ENCODE results near the gene RAMACL.

The RAMACL gene

DNA sequence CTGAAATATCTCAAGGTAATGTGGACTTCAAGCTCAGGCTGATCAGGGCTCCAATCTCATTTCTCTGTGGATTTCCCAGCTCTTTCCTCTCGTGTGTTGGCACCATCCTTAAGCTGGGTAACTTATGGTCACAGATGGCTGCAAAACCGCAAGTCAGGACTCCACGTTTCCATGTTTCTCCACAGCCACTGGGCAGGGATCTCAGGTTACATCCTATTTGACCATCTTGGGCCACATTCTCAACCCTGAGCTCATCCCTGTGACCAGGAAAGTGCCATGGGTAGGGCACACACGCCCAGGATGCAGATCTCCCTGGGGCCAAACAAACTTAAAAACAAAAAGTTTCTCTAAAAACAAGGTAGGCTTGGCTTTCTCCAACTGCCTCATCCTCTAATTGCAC, 25.2 kb upstream of the RAMACL start:
- ChIA-PET POLR2A (interaction anchor here (0.6 kb wide), 1 partner anchor 54 kb away, joined by 3 read pairs; no protein-coding TSS in a partner anchor), CTCF (interaction anchor here (1.1 to 3.1 kb wide), 3 partner anchors 8 to 27 kb away, joined by 4 to 13 read pairs (median 12); no protein-coding TSS in a partner anchor)
- WGBS (ENCODE audit: insufficient coverage), result 92% methylated on average over 3 of the region's 4 CpGs

DNA sequence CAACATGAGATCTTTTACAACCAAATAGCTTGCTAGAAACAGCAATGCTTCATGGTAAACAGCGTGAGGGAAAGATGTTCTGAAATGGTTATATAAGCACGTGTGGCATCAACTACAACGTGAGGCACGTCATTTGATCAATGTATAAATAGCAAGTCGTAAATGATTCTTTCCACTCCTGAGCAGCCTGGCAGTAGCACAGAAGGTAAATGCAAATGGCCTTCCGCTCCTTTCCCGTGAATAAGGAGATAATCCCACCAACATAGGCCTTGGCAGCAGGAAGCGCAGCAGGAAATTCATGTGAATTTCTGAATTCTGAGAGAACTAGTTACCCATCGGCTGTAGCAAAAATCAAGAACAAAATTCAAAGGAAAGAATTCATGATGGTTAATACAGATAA, 23.6 kb upstream of the RAMACL start:
- ChIA-PET POLR2A (no interaction called here), CTCF (no interaction called here)
- H3K4me1 ChIP-seq (ENCODE audit: control extremely low read depth in 1 of 4, control insufficient read depth in 4 of 4, insufficient read depth in 4 of 4, low read length in 3 of 4), result no peaks in the 10 kb centered on the region
- no peak overlapping the region for H3K4me3 ChIP-seq (ENCODE audit: control insufficient read depth in 1 of 7, extremely low read depth in 1 of 7, insufficient read depth in 4 of 7, low read depth in 2 of 7, low read length in 6 of 7)
- H3K27me3 ChIP-seq (replicated peaks in 2 of 5; ENCODE audit: control insufficient read depth in 4 of 5, insufficient read depth in 5 of 5, low read length in 4 of 5), result peaks cover 0 to 2% (median 0%) of the 10 kb centered on the region in 5 experiments
- H3K36me3 ChIP-seq (ENCODE audit: control insufficient read depth in 4 of 4, insufficient read depth in 4 of 4, low read length in 3 of 4), result no peaks in the 10 kb centered on the region
- DNase-seq, result no peak
- H3K27ac ChIP-seq (ENCODE audit: insufficient read depth in 1 of 2, low read depth in 1 of 2, low read length in 2 of 2, poor library complexity in 1 of 2, severe bottlenecking in 2 of 2), result no peak overlapping the region
- 97% methylated on average over 7 of the region's 9 CpGs for WGBS (ENCODE audit: insufficient coverage)
- H3K9me3 ChIP-seq (ENCODE audit: control extremely low read depth in 1 of 5, control insufficient read depth in 4 of 5, insufficient read depth in 2 of 5, low read depth in 1 of 5, low read length in 4 of 5), result no peaks in the 10 kb centered on the region

More for the DNA sequence above, 25.2 kb upstream of the RAMACL start:
- DNase-seq, result no peak
- no peak overlapping the region for H3K4me3 ChIP-seq (ENCODE audit: control insufficient read depth in 1 of 7, extremely low read depth in 1 of 7, insufficient read depth in 4 of 7, low read depth in 2 of 7, low read length in 6 of 7)
- no peaks in the 10 kb centered on the region for H3K4me1 ChIP-seq (ENCODE audit: control extremely low read depth in 1 of 4, control insufficient read depth in 4 of 4, insufficient read depth in 4 of 4, low read length in 3 of 4)
- H3K27ac ChIP-seq (ENCODE audit: insufficient read depth in 1 of 2, low read depth in 1 of 2, low read length in 2 of 2, poor library complexity in 1 of 2, severe bottlenecking in 2 of 2), result no peak overlapping the region
- H3K9me3 ChIP-seq (ENCODE audit: control extremely low read depth in 1 of 5, control insufficient read depth in 4 of 5, insufficient read depth in 2 of 5, low read depth in 1 of 5, low read length in 4 of 5), result no peaks in the 10 kb centered on the region
- H3K36me3 ChIP-seq (ENCODE audit: control insufficient read depth in 4 of 4, insufficient read depth in 4 of 4, low read length in 3 of 4), result no peaks in the 10 kb centered on the region
- H3K27me3 ChIP-seq (replicated peaks in 2 of 5; ENCODE audit: control insufficient read depth in 4 of 5, insufficient read depth in 5 of 5, low read length in 4 of 5), result peaks cover 0 to 2% (median 0%) of the 10 kb centered on the region in 5 experiments

DNA sequence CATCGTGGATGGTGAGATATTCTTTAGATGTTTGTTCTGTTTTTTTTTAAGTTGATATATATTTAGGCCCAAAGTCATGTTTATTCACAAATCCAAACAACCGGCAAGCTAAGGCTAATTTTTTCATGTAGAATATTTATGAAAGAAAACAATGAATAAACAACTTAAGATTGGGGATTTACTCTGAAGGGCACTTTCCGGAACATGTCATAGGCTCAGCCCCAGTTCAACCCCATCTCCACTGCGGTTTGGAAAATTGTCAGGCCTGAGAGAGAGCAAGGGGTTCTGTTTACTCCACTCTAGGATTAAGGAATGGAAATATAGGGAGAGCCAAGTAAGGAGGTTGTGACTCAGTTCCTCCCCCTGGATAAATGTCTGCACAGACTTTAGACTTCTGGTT, 22.3 kb upstream of the RAMACL start:
- Histone ChIP-seq H3K4me1 (ENCODE audit: control extremely low read depth in 1 of 4, control insufficient read depth in 4 of 4, insufficient read depth in 4 of 4, low read length in 3 of 4) (no peaks in the 10 kb centered on the region), H3K27ac (ENCODE audit: insufficient read depth in 1 of 2, low read depth in 1 of 2, low read length in 2 of 2, poor library complexity in 1 of 2, severe bottlenecking in 2 of 2) (no peak overlapping the region), H3K36me3 (ENCODE audit: control insufficient read depth in 4 of 4, insufficient read depth in 4 of 4, low read length in 3 of 4) (no peaks in the 10 kb centered on the region), H3K27me3 (replicated peaks in 2 of 5; ENCODE audit: control insufficient read depth in 4 of 5, insufficient read depth in 5 of 5, low read length in 4 of 5) (peaks cover 0 to 2% (median 0%) of the 10 kb centered on the region in 5 experiments), H3K9me3 (ENCODE audit: control extremely low read depth in 1 of 5, control insufficient read depth in 4 of 5, insufficient read depth in 2 of 5, low read depth in 1 of 5, low read length in 4 of 5) (no peaks in the 10 kb centered on the region), H3K4me3 (ENCODE audit: control insufficient read depth in 1 of 7, extremely low read depth in 1 of 7, insufficient read depth in 4 of 7, low read depth in 2 of 7, low read length in 6 of 7) (no peak overlapping the region)
- no peak for DNase-seq
- POLR2A ChIA-PET, result no interaction called here
- CTCF ChIA-PET, result no interaction called here
- 100% methylated on average over 1 of the region's 4 CpGs for WGBS (ENCODE audit: insufficient coverage)

DNA sequence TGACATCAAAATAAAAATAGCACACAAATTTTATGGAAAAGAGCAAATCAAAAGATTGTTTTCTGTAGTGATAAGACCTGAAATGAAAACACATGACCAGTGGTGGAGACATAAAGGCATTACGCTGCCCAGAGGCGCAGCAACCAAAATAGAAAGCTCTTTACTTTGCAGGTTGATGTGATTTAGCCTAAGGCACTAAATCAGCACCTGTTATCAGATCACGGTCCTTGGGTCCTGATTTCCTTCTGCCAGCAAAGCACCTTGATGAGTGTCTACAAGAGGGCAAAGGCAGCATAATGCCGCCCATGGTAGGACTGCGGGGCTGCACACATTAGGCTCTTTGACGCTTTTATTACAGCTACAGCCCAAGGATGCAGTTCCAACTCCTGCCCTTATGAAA, 19.3 kb upstream of the RAMACL start:
- Histone ChIP-seq H3K36me3 (ENCODE audit: control insufficient read depth in 4 of 4, insufficient read depth in 4 of 4, low read length in 3 of 4) (no peaks in the 10 kb centered on the region), H3K9me3 (ENCODE audit: control extremely low read depth in 1 of 5, control insufficient read depth in 4 of 5, insufficient read depth in 2 of 5, low read depth in 1 of 5, low read length in 4 of 5) (peaks cover 0 to 10% (median 0%) of the 10 kb centered on the region in 5 experiments), H3K4me3 (ENCODE audit: control insufficient read depth in 1 of 7, extremely low read depth in 1 of 7, insufficient read depth in 4 of 7, low read depth in 2 of 7, low read length in 6 of 7) (no peak overlapping the region), H3K27ac (ENCODE audit: insufficient read depth in 1 of 2, low read depth in 1 of 2, low read length in 2 of 2, poor library complexity in 1 of 2, severe bottlenecking in 2 of 2) (no peak overlapping the region), H3K4me1 (ENCODE audit: control extremely low read depth in 1 of 4, control insufficient read depth in 4 of 4, insufficient read depth in 4 of 4, low read length in 3 of 4) (peaks cover 0 to 3% (median 0%) of the 10 kb centered on the region in 4 experiments), H3K27me3 (replicated peaks in 2 of 5; ENCODE audit: control insufficient read depth in 4 of 5, insufficient read depth in 5 of 5, low read length in 4 of 5) (no peaks in the 10 kb centered on the region)
- WGBS (ENCODE audit: insufficient coverage), result 90% methylated on average over 6 of the region's 6 CpGs
- DNase-seq, result no peak
- ChIA-PET CTCF (no interaction called here), POLR2A (no interaction called here)

DNA sequence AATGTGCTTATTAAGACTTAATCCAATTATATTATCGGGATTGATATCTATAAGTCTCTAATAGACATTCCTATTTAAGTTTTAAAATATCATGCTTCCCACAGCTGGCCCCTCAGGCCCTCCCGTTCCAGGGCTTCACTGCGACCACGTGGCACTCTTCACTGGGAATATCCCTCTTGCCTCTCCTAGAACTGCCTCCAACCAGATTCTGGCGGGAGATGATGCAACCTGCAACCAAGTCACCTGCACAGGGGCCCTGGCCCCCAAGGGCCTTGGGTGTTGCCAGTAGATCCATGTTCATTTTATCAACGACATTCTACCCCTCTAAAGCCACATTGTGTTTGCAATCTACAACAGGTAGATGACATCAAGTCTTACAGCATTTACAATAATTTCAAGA, 18.4 kb upstream of the RAMACL start:
- H3K9me3 ChIP-seq (ENCODE audit: control extremely low read depth in 1 of 5, control insufficient read depth in 4 of 5, insufficient read depth in 2 of 5, low read depth in 1 of 5, low read length in 4 of 5), result peaks cover 0 to 10% (median 0%) of the 10 kb centered on the region in 5 experiments
- POLR2A ChIA-PET, result interaction anchor here (0.7 kb wide), 1 partner anchor 23 kb away, joined by 3 read pairs; the partner anchor contains the start of gene RPS6KA2
- 94% methylated on average over 5 of the region's 6 CpGs for WGBS (ENCODE audit: insufficient coverage)
- no peak for DNase-seq
- H3K27me3 ChIP-seq (replicated peaks in 2 of 5; ENCODE audit: control insufficient read depth in 4 of 5, insufficient read depth in 5 of 5, low read length in 4 of 5), result no peaks in the 10 kb centered on the region
- H3K27ac ChIP-seq (ENCODE audit: insufficient read depth in 1 of 2, low read depth in 1 of 2, low read length in 2 of 2, poor library complexity in 1 of 2, severe bottlenecking in 2 of 2), result no peak overlapping the region
- H3K36me3 ChIP-seq (ENCODE audit: control insufficient read depth in 4 of 4, insufficient read depth in 4 of 4, low read length in 3 of 4), result no peaks in the 10 kb centered on the region
- CTCF ChIA-PET, result no interaction called here
- H3K4me3 ChIP-seq (ENCODE audit: control insufficient read depth in 1 of 7, extremely low read depth in 1 of 7, insufficient read depth in 4 of 7, low read depth in 2 of 7, low read length in 6 of 7), result no peak overlapping the region
- peaks cover 0 to 3% (median 0%) of the 10 kb centered on the region in 4 experiments for H3K4me1 ChIP-seq (ENCODE audit: control extremely low read depth in 1 of 4, control insufficient read depth in 4 of 4, insufficient read depth in 4 of 4, low read length in 3 of 4)

DNA sequence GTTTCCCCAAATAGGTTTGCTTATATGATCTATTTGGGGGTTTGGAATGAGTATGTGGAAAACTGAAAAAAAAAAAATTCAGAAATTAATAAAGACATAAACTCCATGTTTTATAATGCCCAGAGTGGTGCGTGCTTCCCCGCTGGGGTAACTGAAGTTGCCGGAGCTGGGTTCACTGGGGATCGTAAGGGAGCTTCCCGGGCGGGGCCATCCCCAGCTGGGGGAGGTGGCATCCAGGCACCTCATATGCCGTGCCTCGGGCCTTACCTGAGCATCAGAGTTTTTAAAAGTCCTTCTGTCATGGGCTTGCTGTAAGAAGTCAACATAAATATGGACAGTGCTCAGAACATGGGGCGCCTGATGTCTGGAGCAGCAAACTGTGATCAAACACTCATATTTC, 17.9 kb upstream of the RAMACL start:
- 99% methylated on average over 6 of the region's 9 CpGs for WGBS (ENCODE audit: insufficient coverage)
- no peak for DNase-seq
- Histone ChIP-seq H3K27ac (ENCODE audit: insufficient read depth in 1 of 2, low read depth in 1 of 2, low read length in 2 of 2, poor library complexity in 1 of 2, severe bottlenecking in 2 of 2) (no peak overlapping the region), H3K36me3 (ENCODE audit: control insufficient read depth in 4 of 4, insufficient read depth in 4 of 4, low read length in 3 of 4) (no peaks in the 10 kb centered on the region), H3K4me1 (ENCODE audit: control extremely low read depth in 1 of 4, control insufficient read depth in 4 of 4, insufficient read depth in 4 of 4, low read length in 3 of 4) (peaks cover 0 to 7% (median 2%) of the 10 kb centered on the region in 4 experiments), H3K27me3 (replicated peaks in 2 of 5; ENCODE audit: control insufficient read depth in 4 of 5, insufficient read depth in 5 of 5, low read length in 4 of 5) (no peaks in the 10 kb centered on the region), H3K4me3 (ENCODE audit: control insufficient read depth in 1 of 7, extremely low read depth in 1 of 7, insufficient read depth in 4 of 7, low read depth in 2 of 7, low read length in 6 of 7) (no peak overlapping the region), H3K9me3 (ENCODE audit: control extremely low read depth in 1 of 5, control insufficient read depth in 4 of 5, insufficient read depth in 2 of 5, low read depth in 1 of 5, low read length in 4 of 5) (peaks cover 0 to 10% (median 0%) of the 10 kb centered on the region in 5 experiments)
- ChIA-PET POLR2A (no interaction called here), CTCF (interaction anchor here (2.5 kb wide), 1 partner anchor 8 kb away, joined by 13 read pairs; no protein-coding TSS in a partner anchor)

- Histone ChIP-seq H3K9me3 (ENCODE audit: control extremely low read depth in 1 of 5, control insufficient read depth in 4 of 5, insufficient read depth in 2 of 5, low read depth in 1 of 5, low read length in 4 of 5) (peaks cover 0 to 10% (median 0%) of the 10 kb centered on the region in 5 experiments), H3K4me3 (ENCODE audit: control insufficient read depth in 1 of 7, extremely low read depth in 1 of 7, insufficient read depth in 4 of 7, low read depth in 2 of 7, low read length in 6 of 7) (no peak overlapping the region), H3K4me1 (ENCODE audit: control extremely low read depth in 1 of 4, control insufficient read depth in 4 of 4, insufficient read depth in 4 of 4, low read length in 3 of 4) (peaks cover 0 to 19% (median 8%) of the 10 kb centered on the region in 4 experiments), H3K27me3 (replicated peaks in 2 of 5; ENCODE audit: control insufficient read depth in 4 of 5, insufficient read depth in 5 of 5, low read length in 4 of 5) (no peaks in the 10 kb centered on the region), H3K36me3 (ENCODE audit: control insufficient read depth in 4 of 4, insufficient read depth in 4 of 4, low read length in 3 of 4) (no peaks in the 10 kb centered on the region), H3K27ac (ENCODE audit: insufficient read depth in 1 of 2, low read depth in 1 of 2, low read length in 2 of 2, poor library complexity in 1 of 2, severe bottlenecking in 2 of 2) (no peak overlapping the region)
- ChIA-PET POLR2A (no interaction called here), CTCF (interaction anchor here (2.5 kb wide), 1 partner anchor 10 kb away, joined by 13 read pairs; no protein-coding TSS in a partner anchor)
- 92% methylated on average over 13 of the region's 14 CpGs for WGBS (ENCODE audit: insufficient coverage)
- DNase-seq, result no peak
Observed at GRCh38 chr6:166603043-166603690, 16.7 kb upstream of the RAMACL start.

Data from common myeloid progenitor, CD34-positive (primary cell).